MCF 10A (cell line): ENCODE data around the gene SLC7A9. TPM values are rescaled to one million over a fixed set of nuclear protein-coding genes. Genes with fewer than 3 reads are reported as not detected.

Experiments
- BruUV-seq: library from RNA; stranded (reverse); fragments of 400-500 nt; replicated peaks from 2 replicates; lab custom pipeline; 2021; lab: Mats Ljungman, UMichigan
- CTCF ChIA-PET: fragments of 300-600 bp; sonication (Branson Sonifier 250); formaldehyde crosslinking; extraction: SDS; loops from one replicate; lab custom pipeline; 2021; ENCODE audit warnings: antibody characterized with exemption, inconsistent platforms; lab: Yijun Ruan, JAX
- POLR2A ChIA-PET: fragments of 300-600, 350-650 bp; sonication (Branson Sonifier 250); formaldehyde crosslinking; extraction: SDS; loops from one replicate; lab custom pipeline; 2020; ENCODE audit warnings: antibody characterized with exemption, inconsistent platforms; lab: Yijun Ruan, JAX
- DNase-seq: peaks from one replicate; pipeline ENCODE4 v3.0.0-alpha.2; 2018; ENCODE audit not compliant: unreplicated experiment
- H3K27ac Mint-ChIP-seq: one replicate; pipeline ENCODE4 v1.8.0; 2022; ENCODE audit warnings: mild to moderate bottlenecking, low read depth, mixed read lengths; ENCODE audit not compliant: unreplicated experiment
- H3K27me3 Mint-ChIP-seq: one replicate; pipeline ENCODE4 v1.8.0; 2022; ENCODE audit warnings: mixed read lengths; ENCODE audit not compliant: insufficient read depth, unreplicated experiment
- H3K36me3 Mint-ChIP-seq: one replicate; pipeline ENCODE4 v1.8.0; 2022; ENCODE audit warnings: mild to moderate bottlenecking, moderate library complexity, mixed read lengths; ENCODE audit not compliant: insufficient read depth, unreplicated experiment
- H3K4me1 Mint-ChIP-seq: one replicate; pipeline ENCODE4 v1.8.0; 2022; ENCODE audit warnings: mixed read lengths; ENCODE audit not compliant: insufficient read depth, unreplicated experiment
- H3K4me3 Mint-ChIP-seq: one replicate; pipeline ENCODE4 v1.8.0; 2022; ENCODE audit warnings: mild to moderate bottlenecking, moderate library complexity, mixed read lengths; ENCODE audit not compliant: unreplicated experiment
- H3K9me3 Mint-ChIP-seq: one replicate; pipeline ENCODE4 v1.8.0; 2022; ENCODE audit warnings: mixed read lengths; ENCODE audit not compliant: unreplicated experiment
- CTCF ChIP-seq: fragments of 200-600 bp; IDR thresholded peaks from one replicate; pipeline ENCODE4 v1.8.0; 2022; ENCODE audit warnings: antibody characterized with exemption, mild to moderate bottlenecking; ENCODE audit not compliant: unreplicated experiment
- intact Hi-C: fragments of 100-400 bp; cut with micrococcal nuclease; formaldehyde crosslinking; loops from 2 replicates; pipeline ENCODE4 v1.14.1; 2022
- total RNA-seq: library from RNA; stranded (reverse); gene quantifications from 2 replicates; pipeline ENCODE4 v1.2.3, GENCODE V29; 2022

Gene SLC7A9
- total RNA-seq, 1 experiment from 2014 or later, result not detected

GRCh38 chr19:32866564-32867265 is 2.9 kb downstream of the SLC7A9 start:
- H3K4me1 Mint-ChIP-seq, result no peaks in the 10 kb centered on the region
- no TSS peak for BruUV-seq
- H3K27me3 Mint-ChIP-seq, result no peaks in the 10 kb centered on the region
- H3K4me3 Mint-ChIP-seq, result no peak overlapping the region
- no peak for DNase-seq
- no peak for TF ChIP-seq CTCF
- POLR2A ChIA-PET, result no interaction called here
- CTCF ChIA-PET, result interaction anchor here (0.6 to 1.5 kb wide), 2 partner anchors 92 to 258 kb away, joined by 3 read pairs; no protein-coding TSS in a partner anchor
- intact Hi-C loops, result no loop called here
- H3K36me3 Mint-ChIP-seq, result peaks cover 7% of the 10 kb centered on the region
- no peak overlapping the region for H3K27ac Mint-ChIP-seq
- H3K9me3 Mint-ChIP-seq, result no peaks in the 10 kb centered on the region

- POLR2A ChIA-PET, result no interaction called here
- no TSS peak for BruUV-seq
- intact Hi-C loops, result no loop called here
- H3K4me3 Mint-ChIP-seq, result no peak overlapping the region
- H3K4me1 Mint-ChIP-seq, result no peaks in the 10 kb centered on the region
- H3K27ac Mint-ChIP-seq, result no peak overlapping the region
- no peak for TF ChIP-seq CTCF
- no peak for DNase-seq
- H3K36me3 Mint-ChIP-seq, result peaks cover 7% of the 10 kb centered on the region
- CTCF ChIA-PET, result interaction anchor here (0.6 to 1.5 kb wide), 2 partner anchors 93 to 259 kb away, joined by 3 read pairs; no protein-coding TSS in a partner anchor
- H3K27me3 Mint-ChIP-seq, result no peaks in the 10 kb centered on the region
- H3K9me3 Mint-ChIP-seq, result no peaks in the 10 kb centered on the region
Observed at GRCh38 chr19:32866061-32866460, 3.5 kb downstream of the SLC7A9 start.

GRCh38 chr19:32865326-32865725 is 4.2 kb downstream of the SLC7A9 start:
- H3K27ac Mint-ChIP-seq, result no peak overlapping the region
- no TSS peak for BruUV-seq
- no peaks in the 10 kb centered on the region for H3K9me3 Mint-ChIP-seq
- no peaks in the 10 kb centered on the region for H3K27me3 Mint-ChIP-seq
- H3K36me3 Mint-ChIP-seq, result peaks cover 7% of the 10 kb centered on the region
- POLR2A ChIA-PET, result no interaction called here
- H3K4me1 Mint-ChIP-seq, result no peaks in the 10 kb centered on the region
- DNase-seq, result no peak
- CTCF ChIA-PET, result interaction anchor here (1.5 kb wide), 1 partner anchor 260 kb away, joined by 3 read pairs; no protein-coding TSS in a partner anchor
- no peak for TF ChIP-seq CTCF
- intact Hi-C loops, result no loop called here
- H3K4me3 Mint-ChIP-seq, result no peak overlapping the region

- CTCF ChIA-PET, result no interaction called here
- no peak for TF ChIP-seq CTCF
- H3K36me3 Mint-ChIP-seq, result peaks cover 7% of the 10 kb centered on the region
- H3K4me3 Mint-ChIP-seq, result no peak overlapping the region
- H3K27ac Mint-ChIP-seq, result no peak overlapping the region
- BruUV-seq, result no TSS peak
- DNase-seq, result no peak
- H3K4me1 Mint-ChIP-seq, result no peaks in the 10 kb centered on the region
- POLR2A ChIA-PET, result no interaction called here
- no peaks in the 10 kb centered on the region for H3K9me3 Mint-ChIP-seq
- intact Hi-C loops, result no loop called here
- no peaks in the 10 kb centered on the region for H3K27me3 Mint-ChIP-seq
Observed at GRCh38 chr19:32864318-32865007, 5.1 kb downstream of the SLC7A9 start.
